ENCODE data around the gene TRIM72. TPM values are rescaled to one million over a fixed set of nuclear protein-coding genes. Genes with fewer than 3 reads are reported as not detected.

The TRIM72 gene
- total and polyA plus RNA-seq, 2 of the 4 experiments (the other 2 are of a cell fraction) = not detected

GRCh38 chr16:31198207-31198882 lies 15.6 kb upstream of the TRIM72 start:
- H2BK15ac ChIP-seq (ENCODE audit: low read depth, low read length) = no peak overlapping the region
- H4K5ac ChIP-seq (ENCODE audit: low read depth, low read length) = no peak overlapping the region
- H3K9ac ChIP-seq (ENCODE audit: low read depth, low read length) = no peak overlapping the region
- no peak overlapping the region for H3K18ac ChIP-seq (ENCODE audit: low read depth, low read length)
- peaks cover 8% of the 10 kb centered on the region; the same call in 1 of the 2 replicates for H3K9me1 ChIP-seq (ENCODE audit: insufficient read depth, low read length)
- H3K4me1 ChIP-seq (ENCODE audit: control insufficient read depth, insufficient read depth, low read length) = peaks cover 4% of the 10 kb centered on the region; the same call in 1 of the 2 replicates
- ChIA-PET POLR2A (ENCODE audit: unreplicated experiment) (interaction anchor here (1.4 kb wide), 1 partner anchor 19 kb away, joined by 3 read pairs; the partner anchor contains the start of gene FUS), CTCF (interaction anchor here (0.6 kb wide), 1 partner anchor 14 kb away, joined by 3 read pairs; no protein-coding TSS in a partner anchor)
- no peak overlapping the region for H3K4me3 ChIP-seq (ENCODE audit: insufficient read depth, low read depth, low read length)
- no peak overlapping the region for H2BK20ac ChIP-seq (ENCODE audit: low read depth, low read length)
- H3K27me3 ChIP-seq (ENCODE audit: control insufficient read depth, insufficient read depth, low read length) = no peaks in the 10 kb centered on the region
- no peak overlapping the region for H2AFZ ChIP-seq (replicated peaks; ENCODE audit: low read length, poor library complexity)
- no peak overlapping the region for H2BK5ac ChIP-seq (ENCODE audit: low read depth, low read length, poor library complexity, severe bottlenecking)
- H4K20me1 ChIP-seq (ENCODE audit: insufficient read depth, low read length) = peaks cover 72% of the 10 kb centered on the region
- H3K79me1 ChIP-seq (ENCODE audit: low read depth in 1 of 2, low read length in 2 of 2) = peaks cover 19 to 32% of the 10 kb centered on the region in 2 experiments
- H3K27ac ChIP-seq (ENCODE audit: insufficient read depth, low read length) = no peak overlapping the region
- no peak overlapping the region for H4K8ac ChIP-seq (ENCODE audit: low read depth in 2 of 2, low read length in 2 of 2)
- DNase-seq (no peak), ATAC-seq (ENCODE audit: low read depth) (no peak)
- H3K9me3 ChIP-seq (ENCODE audit: control insufficient read depth, insufficient read depth, low read length) = no peaks in the 10 kb centered on the region
- no peak overlapping the region for H3K14ac ChIP-seq (replicated peaks; ENCODE audit: low read depth, low read length)
- H3K4me2 ChIP-seq (ENCODE audit: low read depth, low read length) = no peak overlapping the region
- H3K23ac ChIP-seq (ENCODE audit: low read depth, low read length) = no peak overlapping the region
- H2BK120ac ChIP-seq (ENCODE audit: low read depth, low read length) = no peak overlapping the region
- no peak overlapping the region for H3K4ac ChIP-seq (ENCODE audit: low read depth, low read length)
- no peak overlapping the region for H3K56ac ChIP-seq (ENCODE audit: extremely low read depth, insufficient read depth, low read length)
- H2AK9ac ChIP-seq (replicated peaks; ENCODE audit: low read depth, low read length, poor library complexity) = no peak overlapping the region
- in situ Hi-C loops (cut with MboI; ENCODE audit: low sequenced_read_pairs) = loop anchor here (5.0 to 10.0 kb wide), 2 partner anchors 244 to 676 kb away; partner anchors contain the start of genes ZNF267 and ZNF843
- dilution Hi-C loops (cut with HindIII; ENCODE audit: low sequenced_read_pairs, unreplicated experiment) = no loop called here
- intact Hi-C loops (cut with micrococcal nuclease) = no loop called here
- H2AK5ac ChIP-seq (ENCODE audit: low read depth, low read length) = no peak overlapping the region
- TF ChIP-seq, protein P1, sequence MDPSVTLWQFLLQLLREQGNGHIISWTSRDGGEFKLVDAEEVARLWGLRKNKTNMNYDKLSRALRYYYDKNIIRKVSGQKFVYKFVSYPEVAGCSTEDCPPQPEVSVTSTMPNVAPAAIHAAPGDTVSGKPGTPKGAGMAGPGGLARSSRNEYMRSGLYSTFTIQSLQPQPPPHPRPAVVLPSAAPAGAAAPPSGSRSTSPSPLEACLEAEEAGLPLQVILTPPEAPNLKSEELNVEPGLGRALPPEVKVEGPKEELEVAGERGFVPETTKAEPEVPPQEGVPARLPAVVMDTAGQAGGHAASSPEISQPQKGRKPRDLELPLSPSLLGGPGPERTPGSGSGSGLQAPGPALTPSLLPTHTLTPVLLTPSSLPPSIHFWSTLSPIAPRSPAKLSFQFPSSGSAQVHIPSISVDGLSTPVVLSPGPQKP (IDR thresholded peaks at IDR 0.05; ENCODE audit: borderline replicate concordance, low read depth, low read length) = no peak
- TF ChIP-seq POLR2A (IDR thresholded peaks at IDR 0.05; ENCODE audit: low read depth, low read length) (0 out of 2 replicates have a peak, but pooled peaks have one; percentile 15), FOS (IDR thresholded peaks at IDR 0.05; ENCODE audit: low read depth, low read length) (no peak), NFE2L2 (IDR thresholded peaks at IDR 0.05; ENCODE audit: low read depth, low read length) (no peak)
- WGBS, 2 experiments (ENCODE audit: extremely low coverage in 2 of 2, insufficient read length in 1 of 2) = 100% methylated on average over 1 of the region's 7 CpGs; no CpG with 5 or more reads in 1 of the 2 experiments
- no peak overlapping the region for H4K91ac ChIP-seq (ENCODE audit: insufficient read depth, low read depth, low read length)
- no TSS peak for BruUV-seq (replicated peaks)
- peaks cover 46% of the 10 kb centered on the region for H3K36me3 ChIP-seq (ENCODE audit: control insufficient read depth, insufficient read depth, low read length)
